Kidney capillary endothelial cell (primary cell): ENCODE measurements around the gene KITLG.
"Not testable (repeated sequence)": the region's sequence is repeated elsewhere in the genome, so short reads cannot be mapped to it uniquely, and the experiment has no call there.

ENCODE experiments used
- DNase-seq: peaks from one replicate; pipeline ENCODE4 v3.0.0-alpha.2; 2018; ENCODE audit warnings: low spot score

The KITLG gene

GRCh38 chr12:88493636-88494035 is 86.6 kb downstream of the KITLG start:
- DNase-seq = no peak

- no peak for DNase-seq
Measured at GRCh38 chr12:88490425-88490824, 89.8 kb downstream of the KITLG start.

- DNase-seq = no peak
Measured at GRCh38 chr12:88472775-88473174, 107.5 kb downstream of the KITLG start.

GRCh38 chr12:88472248-88472647 is 108.0 kb downstream of the KITLG start:
- DNase-seq = no peak

- no peak for DNase-seq
Measured at GRCh38 chr12:88471331-88472045, 108.8 kb downstream of the KITLG start.

GRCh38 chr12:88469154-88469553 is 111.1 kb downstream of the KITLG start:
- no peak for DNase-seq

GRCh38 chr12:88468581-88468980 is 111.7 kb downstream of the KITLG start:
- no peak for DNase-seq

- not testable (repeated sequence) for DNase-seq
Measured at GRCh38 chr12:88466708-88467107, 113.6 kb downstream of the KITLG start.

GRCh38 chr12:88458327-88458726 is 121.9 kb downstream of the KITLG start:
- no peak for DNase-seq

GRCh38 chr12:88453323-88453722 is 126.9 kb downstream of the KITLG start:
- DNase-seq = no peak

- no peak for DNase-seq
Measured at GRCh38 chr12:88451205-88451604, 129.1 kb downstream of the KITLG start.

GRCh38 chr12:88450136-88450535 is 130.1 kb downstream of the KITLG start:
- no peak for DNase-seq

- DNase-seq = no peak
Measured at GRCh38 chr12:88448337-88448915, 131.8 kb downstream of the KITLG start.

- no peak for DNase-seq
Measured at GRCh38 chr12:88445705-88446394, 134.4 kb downstream of the KITLG start.

GRCh38 chr12:88444481-88444880 is 135.8 kb downstream of the KITLG start:
- no peak for DNase-seq
